Neural cell (in vitro differentiated cells): ENCODE data around the gene E4F1.

Experiments
- CTCF ChIP-seq: fragments of 450-650 bp; IDR thresholded peaks from 2 replicates; pipeline ENCODE4 v1.5.1; 2014; ENCODE audit warnings: antibody characterized with exemption, mild to moderate bottlenecking, moderate library complexity; ENCODE audit not compliant: poor library complexity, severe bottlenecking
- EZH2 ChIP-seq: fragments of 200-600, 300-800 bp; shearing (Covaris generic), sonication (generic); IDR thresholded peaks from 2 replicates; pipeline ENCODE4 v1.6.1; 2014; ENCODE audit warnings: antibody characterized with exemption, low read length, borderline replicate concordance, mild to moderate bottlenecking; ENCODE audit not compliant: insufficient read depth, poor library complexity, severe bottlenecking
- RAD21 ChIP-seq: fragments of 450-650 bp; conservative IDR thresholded peaks from 2 replicates; pipeline ENCODE4 v1.6.1; 2014; ENCODE audit warnings: antibody characterized with exemption, mild to moderate bottlenecking, moderate library complexity
- TAF1 ChIP-seq: IDR thresholded peaks from 2 replicates; pipeline ENCODE4 v1.6.1; 2012; ENCODE audit warnings: low read depth

GRCh38 chr16:2196981-2197511, 26.3 kb upstream of the E4F1 start:
- TF ChIP-seq RAD21 (no peak), EZH2 (no peak), CTCF (no peak), TAF1 (no peak)
